Skeletal muscle tissue (tissue), 4 donors: ENCODE results near the gene WWC2. TPM values are rescaled to one million over a fixed set of nuclear protein-coding genes. Genes with fewer than 3 reads are reported as not detected.

Experiments used
- H3K27ac ChIP-seq: one replicate; pipeline ENCODE4 v1.7.0; 2013; ENCODE audit warnings: mild to moderate bottlenecking, low read depth, low read length, inconsistent platforms
- H3K27me3 ChIP-seq, 3 donors: one replicate each; pipeline ENCODE4 v1.7.0; 2013; ENCODE audit warnings: low read length in 3 of 3; ENCODE audit not compliant: control insufficient read depth in 3 of 3, insufficient read depth in 3 of 3
- H3K36me3 ChIP-seq, 3 donors: one replicate each; pipeline ENCODE4 v1.7.0; 2013; ENCODE audit warnings: low read length in 3 of 3; ENCODE audit not compliant: control insufficient read depth in 3 of 3, insufficient read depth in 3 of 3
- H3K4me1 ChIP-seq, 3 donors: one replicate each; pipeline ENCODE4 v1.7.0; 2013; ENCODE audit warnings: low read length in 3 of 3, mild to moderate bottlenecking in 3 of 3; ENCODE audit not compliant: control insufficient read depth in 3 of 3, insufficient read depth in 3 of 3
- H3K4me3 ChIP-seq, 3 donors: one replicate each; pipeline ENCODE4 v1.7.0; 2013; ENCODE audit warnings: low read length in 3 of 3
- H3K9ac ChIP-seq, 3 donors: one replicate each; pipeline ENCODE4 v1.7.0; 2013; ENCODE audit warnings: low read length in 3 of 3, mild to moderate bottlenecking in 3 of 3, moderate library complexity in 2 of 3, low read depth in 1 of 3
- H3K9me3 ChIP-seq, 3 donors: one replicate each; pipeline ENCODE4 v1.7.0; 2013; ENCODE audit warnings: low read length in 3 of 3; ENCODE audit not compliant: control insufficient read depth in 3 of 3
- total RNA-seq: library from RNA; depleted of rRNA; stranded (reverse); fragments of >200 nt; gene quantifications from one replicate; pipeline ENCODE4 v1.2.3, GENCODE V29; 2014
- donor health status: Osteomylitis.

Gene WWC2
- total RNA-seq, 1 donor from 2014 or later = 15.1 TPM

DNA sequence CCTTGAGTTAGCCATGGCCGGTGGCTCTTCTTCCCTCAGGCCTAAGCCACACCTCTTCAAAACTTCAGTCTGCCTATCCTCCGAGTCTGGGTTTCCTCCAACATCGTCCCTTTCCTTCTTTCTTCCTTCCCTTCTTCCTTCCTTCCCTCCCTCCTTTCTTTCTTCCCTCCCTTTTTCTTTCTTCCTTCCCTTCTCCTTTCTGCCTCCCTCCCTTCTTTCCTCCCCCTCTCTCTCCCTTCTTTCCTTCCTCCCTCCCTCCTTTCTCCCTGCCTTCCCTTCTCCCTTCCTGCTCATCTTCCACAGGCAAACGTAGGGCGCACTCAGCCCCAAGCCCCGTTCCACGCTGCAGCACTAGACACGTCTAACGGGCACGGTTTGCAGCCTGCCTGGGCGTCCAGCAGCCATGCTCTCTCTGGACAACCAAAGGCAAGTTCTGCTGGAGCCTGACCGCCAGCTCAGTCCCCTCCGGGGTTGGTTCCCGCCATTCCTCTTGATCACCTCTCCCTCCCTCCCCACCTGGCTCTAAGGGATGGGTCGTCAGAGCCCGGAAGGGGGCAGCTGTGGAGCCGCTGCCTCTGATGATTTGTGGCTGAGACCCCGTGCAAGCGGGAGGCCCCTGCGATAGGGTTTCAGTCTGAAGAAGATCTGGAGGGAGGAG lies 257.2 kb downstream of the WWC2 start:
- H3K4me1 ChIP-seq = no peaks in the 10 kb centered on the region
- no peak overlapping the region for H3K27ac ChIP-seq
- H3K9me3 ChIP-seq = no peaks in the 10 kb centered on the region
- H3K27me3 ChIP-seq = peaks cover 0 to 6% (median 0%) of the 10 kb centered on the region in 3 donors
- no peaks in the 10 kb centered on the region for H3K36me3 ChIP-seq
- no peak overlapping the region for H3K4me3 ChIP-seq
- no peak overlapping the region for H3K9ac ChIP-seq

DNA sequence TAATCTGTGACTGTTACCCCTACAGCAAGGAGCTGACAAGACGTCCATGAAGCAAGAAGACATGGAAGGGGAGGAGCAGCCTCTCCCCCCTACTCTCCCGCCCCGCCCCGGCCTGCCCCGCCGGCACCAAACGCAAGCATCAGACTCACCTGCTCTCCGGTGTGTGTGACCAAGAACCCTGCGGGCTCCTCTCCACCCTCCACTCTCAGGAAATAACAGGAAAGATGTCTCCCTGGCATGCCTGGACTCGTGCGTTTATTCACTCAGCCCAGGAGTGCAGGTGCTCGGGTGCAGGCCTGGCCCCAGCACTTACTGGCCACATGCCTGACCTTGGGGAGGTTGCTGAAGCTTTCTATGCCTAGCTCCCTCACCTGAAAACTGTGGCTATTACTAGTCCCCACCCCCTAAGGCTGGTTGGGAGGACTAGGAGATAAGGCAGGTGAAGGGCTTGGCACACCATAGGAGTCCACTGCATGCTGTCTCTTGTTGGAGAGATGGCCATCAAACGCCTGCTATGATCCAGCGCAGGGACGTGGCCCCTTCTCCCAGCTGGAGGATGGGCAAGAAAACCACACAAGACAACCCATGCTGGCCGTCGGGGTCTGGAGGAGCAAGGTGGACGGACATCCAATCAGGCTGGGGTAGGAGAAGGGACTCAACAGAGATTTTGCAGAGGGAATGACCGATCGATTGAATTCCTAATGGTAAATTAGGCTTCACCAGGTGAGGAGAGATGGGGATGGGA lies 258.0 kb downstream of the WWC2 start:
- no peaks in the 10 kb centered on the region for H3K9me3 ChIP-seq
- no peaks in the 10 kb centered on the region for H3K4me1 ChIP-seq
- no peak overlapping the region for H3K9ac ChIP-seq

DNA sequence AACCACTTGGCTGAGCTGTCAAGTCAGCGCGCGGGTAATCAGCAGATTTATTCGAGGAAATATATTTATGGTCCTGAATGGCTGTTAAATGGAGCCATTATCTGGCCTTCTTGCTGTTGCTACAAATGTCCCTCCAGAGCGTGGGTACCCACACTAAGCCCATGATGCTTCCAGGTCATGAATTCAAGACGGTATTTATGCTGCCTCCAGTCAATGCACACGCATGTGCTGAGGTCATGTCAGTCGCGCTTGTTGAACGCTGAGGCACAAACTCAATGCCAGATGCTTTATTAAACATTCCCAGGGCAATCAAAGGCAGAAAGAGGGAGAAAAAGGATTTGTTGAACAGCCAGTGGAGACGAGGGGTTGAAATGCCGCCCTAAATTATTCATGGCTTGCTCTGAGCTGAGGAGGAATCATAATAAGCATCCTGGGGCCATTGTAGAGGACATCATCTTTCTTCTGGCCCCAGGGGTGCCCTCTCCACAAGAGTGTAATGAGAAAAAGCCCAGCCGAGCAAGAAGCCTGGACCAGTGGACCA lies 259.2 kb downstream of the WWC2 start:
- peaks cover 0 to 6% (median 0%) of the 10 kb centered on the region in 3 donors for H3K27me3 ChIP-seq
- no peaks in the 10 kb centered on the region for H3K36me3 ChIP-seq

More for the DNA sequence above, 258.0 kb downstream of the WWC2 start:
- Histone ChIP-seq H3K27ac (no peak overlapping the region), H3K4me3 (no peak overlapping the region), H3K36me3 (no peaks in the 10 kb centered on the region), H3K27me3 (peaks cover 0 to 6% (median 0%) of the 10 kb centered on the region in 3 donors)

DNA sequence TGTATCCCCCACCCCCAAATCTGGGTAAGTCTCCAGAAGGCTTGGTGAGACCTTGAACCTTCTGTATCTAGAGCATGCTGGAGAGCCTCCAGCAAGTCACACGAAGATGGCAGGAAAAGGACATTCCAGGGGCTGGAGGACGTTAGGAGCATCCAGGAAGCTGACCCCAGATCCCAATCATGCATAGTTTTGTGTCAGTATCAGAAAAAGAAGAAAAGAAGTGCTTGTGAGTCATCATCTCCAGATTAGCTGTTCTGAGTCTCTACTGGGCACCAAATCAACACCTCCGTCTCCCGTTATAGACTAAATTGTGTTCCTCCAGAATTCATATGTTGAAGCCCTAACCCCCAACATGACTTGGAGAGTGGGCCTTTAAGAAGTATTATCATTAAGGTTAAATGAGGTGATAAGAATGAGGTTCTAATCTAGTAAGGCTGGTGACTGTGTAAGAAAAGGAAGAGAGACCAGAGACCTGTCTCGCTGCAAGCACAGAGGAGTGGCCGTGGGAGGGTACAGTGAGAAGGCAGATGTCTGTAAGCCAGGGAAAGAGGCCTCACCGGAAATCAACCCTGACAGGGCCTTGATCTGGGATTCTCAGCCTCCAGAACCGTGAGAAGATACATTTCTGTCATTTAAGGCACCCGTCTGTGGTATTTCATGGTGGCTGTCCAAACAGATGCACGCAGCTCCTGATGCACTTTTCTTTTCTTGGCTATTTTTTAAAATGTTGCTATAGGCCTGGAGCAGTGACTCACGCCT lies 261.3 kb downstream of the WWC2 start:
- Histone ChIP-seq H3K27ac (no peak overlapping the region), H3K36me3 (no peaks in the 10 kb centered on the region), H3K9ac (no peak overlapping the region), H3K27me3 (no peaks in the 10 kb centered on the region), H3K9me3 (no peaks in the 10 kb centered on the region), H3K4me3 (no peak overlapping the region), H3K4me1 (no peaks in the 10 kb centered on the region)

More for the DNA sequence above, 259.2 kb downstream of the WWC2 start:
- no peak overlapping the region for H3K27ac ChIP-seq
- H3K4me1 ChIP-seq = no peaks in the 10 kb centered on the region
- no peak overlapping the region for H3K4me3 ChIP-seq
- no peaks in the 10 kb centered on the region for H3K9me3 ChIP-seq
- no peak overlapping the region for H3K9ac ChIP-seq

DNA sequence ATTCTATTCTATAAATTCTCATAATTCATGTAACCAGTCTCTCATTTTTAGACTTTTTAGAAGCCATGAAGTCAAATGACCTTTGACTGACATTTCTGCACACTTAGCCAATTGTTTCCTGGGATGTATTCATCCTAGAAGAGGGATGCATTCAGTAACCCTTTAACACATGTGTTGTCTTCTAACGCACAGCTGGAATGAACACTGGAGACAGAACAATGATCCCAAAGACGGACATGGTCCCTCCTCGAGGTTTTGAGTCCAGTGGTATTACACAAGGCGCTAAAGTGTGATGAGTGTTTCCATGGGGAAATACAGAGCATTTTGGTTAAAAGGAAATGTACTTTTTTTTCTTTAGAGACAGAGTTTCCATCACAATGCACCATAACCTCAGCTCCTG lies 263.0 kb downstream of the WWC2 start:
- Histone ChIP-seq H3K27me3 (no peaks in the 10 kb centered on the region), H3K9ac (no peak overlapping the region), H3K4me1 (no peaks in the 10 kb centered on the region), H3K27ac (no peak overlapping the region), H3K4me3 (no peak overlapping the region), H3K36me3 (no peaks in the 10 kb centered on the region), H3K9me3 (no peaks in the 10 kb centered on the region)

DNA sequence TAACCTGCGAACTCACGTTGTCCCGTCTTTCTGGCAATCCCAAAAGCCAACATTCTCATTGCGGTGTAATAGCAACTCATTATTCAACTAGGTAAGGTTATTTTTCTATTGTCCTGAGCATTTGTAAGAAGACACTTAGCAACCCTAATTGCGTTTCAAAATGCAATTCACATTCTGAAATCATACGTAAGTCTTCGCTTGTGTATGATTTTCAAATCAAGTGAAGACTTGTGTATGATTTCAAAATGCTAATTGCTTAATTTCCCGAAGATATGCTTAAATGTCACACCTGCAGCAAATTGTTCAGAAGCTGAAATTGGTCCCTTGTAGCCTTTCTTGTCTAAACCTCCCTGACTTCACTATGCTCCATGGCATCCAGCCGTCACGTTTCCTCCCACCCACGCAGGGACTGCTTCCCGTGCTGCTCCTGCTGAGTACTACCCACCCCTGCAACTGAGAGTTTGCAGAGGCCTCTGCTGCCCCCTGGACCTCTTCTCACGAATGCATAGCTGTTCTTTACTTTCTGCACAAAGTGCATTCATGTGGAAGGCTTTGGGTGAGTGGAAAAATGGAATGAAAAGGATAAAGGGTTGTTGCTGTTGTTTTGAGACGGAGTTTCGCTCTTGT lies 264.0 kb downstream of the WWC2 start:
- Histone ChIP-seq H3K36me3 (no peaks in the 10 kb centered on the region), H3K27ac (no peak overlapping the region)

DNA sequence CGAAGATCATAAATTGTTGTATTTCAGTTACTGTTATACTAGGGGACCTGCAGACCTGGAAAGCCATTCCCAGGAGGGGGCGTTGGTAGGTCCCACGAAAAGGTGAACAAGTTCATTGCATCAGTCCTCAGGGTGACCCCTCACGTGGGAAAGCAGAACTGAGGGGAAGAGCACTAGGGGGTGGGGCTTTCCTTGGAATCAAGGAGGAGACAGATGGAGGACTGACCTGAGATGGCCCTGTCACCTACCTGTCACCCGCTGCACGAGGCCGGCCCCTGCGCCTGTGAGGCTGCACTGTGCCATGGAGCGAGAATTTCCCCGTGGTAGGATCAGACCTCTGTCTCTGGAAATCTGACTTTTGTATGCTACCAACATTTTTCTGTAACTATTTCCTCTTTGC lies 265.0 kb downstream of the WWC2 start:
- Histone ChIP-seq H3K4me1 (no peaks in the 10 kb centered on the region), H3K4me3 (no peak overlapping the region), H3K9me3 (no peaks in the 10 kb centered on the region), H3K27me3 (no peaks in the 10 kb centered on the region), H3K27ac (no peak overlapping the region), H3K36me3 (no peaks in the 10 kb centered on the region), H3K9ac (no peak overlapping the region)

More for the DNA sequence above, 264.0 kb downstream of the WWC2 start:
- Histone ChIP-seq H3K27me3 (no peaks in the 10 kb centered on the region), H3K9ac (no peak overlapping the region), H3K4me1 (no peaks in the 10 kb centered on the region), H3K4me3 (no peak overlapping the region), H3K9me3 (no peaks in the 10 kb centered on the region)

DNA sequence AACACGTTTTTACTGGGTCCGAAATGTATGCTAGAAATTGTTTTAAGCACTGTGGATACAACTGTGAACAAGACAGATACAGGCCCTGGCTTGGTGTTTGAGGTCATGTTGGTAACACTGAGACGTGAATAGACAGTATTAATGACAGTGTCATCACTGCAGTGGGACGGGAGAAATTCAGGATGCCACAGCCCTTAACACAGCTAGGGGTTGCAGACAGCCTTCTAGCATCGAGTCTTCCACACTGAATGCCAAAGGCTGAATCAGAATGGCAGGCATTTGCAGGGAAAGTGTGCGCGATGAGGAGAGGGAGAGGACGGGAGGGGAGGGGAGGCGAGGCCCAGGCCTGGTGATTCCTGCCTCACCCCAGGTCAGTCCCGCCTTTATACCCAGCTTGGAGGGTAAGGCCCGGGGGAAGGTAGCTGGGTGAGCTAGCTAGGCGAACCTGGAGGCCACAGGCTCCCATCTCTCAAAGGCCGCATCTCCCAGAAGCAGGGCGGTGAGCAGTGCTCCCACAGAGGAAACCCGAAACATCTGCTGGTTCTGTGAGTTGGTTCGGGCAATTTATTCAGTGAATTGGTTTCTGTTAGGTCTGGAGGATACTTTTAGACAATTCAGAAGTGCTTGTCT lies 267.3 kb downstream of the WWC2 start:
- Histone ChIP-seq H3K4me1 (no peaks in the 10 kb centered on the region), H3K36me3 (no peaks in the 10 kb centered on the region), H3K27me3 (no peaks in the 10 kb centered on the region), H3K27ac (no peak overlapping the region), H3K9me3 (no peaks in the 10 kb centered on the region), H3K4me3 (no peak overlapping the region), H3K9ac (no peak overlapping the region)

DNA sequence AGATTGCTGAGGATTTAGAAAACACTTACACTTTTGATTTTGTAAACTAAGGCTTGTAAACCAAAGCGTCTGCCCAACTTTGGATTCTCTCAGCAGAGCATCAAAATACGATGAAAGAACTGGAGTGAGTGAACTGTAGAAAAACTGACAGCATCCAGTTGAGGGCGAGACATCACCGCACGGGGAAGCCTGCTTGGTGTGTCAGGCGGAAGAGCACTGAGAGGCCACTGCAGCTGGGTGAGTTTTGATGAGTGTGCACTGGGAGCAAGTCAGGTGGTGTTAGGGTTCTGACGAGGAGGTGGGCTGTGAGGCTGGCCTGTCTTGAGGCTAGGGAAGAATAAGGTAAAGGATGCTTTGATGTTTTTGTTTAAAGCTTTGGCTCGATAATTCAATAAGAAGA lies 270.0 kb downstream of the WWC2 start:
- Histone ChIP-seq H3K4me1 (no peaks in the 10 kb centered on the region), H3K36me3 (no peaks in the 10 kb centered on the region), H3K27me3 (no peaks in the 10 kb centered on the region), H3K9ac (no peak overlapping the region), H3K27ac (no peak overlapping the region), H3K9me3 (peaks cover 0 to 5% (median 4%) of the 10 kb centered on the region in 3 donors), H3K4me3 (no peak overlapping the region)
